K562 (cell line): ENCODE results near the gene IGFALS. TPM values are rescaled to one million over a fixed set of nuclear protein-coding genes. Genes with fewer than 3 reads are reported as not detected.
A peak's percentile ranks its signal among the peaks of the same experiment; 100 is the strongest.

Source experiments
- ATF4 ChIP-seq: fragments of 450-650 bp; formaldehyde crosslinking; IDR thresholded peaks from 2 replicates; pipeline ENCODE4 v1.4.0; 2022; ENCODE audit warnings: mild to moderate bottlenecking, moderate library complexity
- DNMT1 ChIP-seq: fragments of 450-650 bp; IDR thresholded peaks from 2 replicates; pipeline ENCODE4 v1.6.1; 2016; ENCODE audit warnings: antibody characterized with exemption, mild to moderate bottlenecking
- ELF1 ChIP-seq: fragments of 200-800 bp; sonication (Bioruptor generic); IDR thresholded peaks from 2 replicates; pipeline ENCODE4 v1.6.1; 2016; ENCODE audit warnings: missing genetic modification characterization, missing compliant biosample characterization
- FOXK1 ChIP-seq: sonication (generic); formaldehyde crosslinking; IDR thresholded peaks from 2 replicates; pipeline ENCODE4 v1.8.0; 2022; ENCODE audit warnings: missing genetic modification reagents, mild to moderate bottlenecking, borderline replicate concordance
- GABPB2 ChIP-seq: fragments of 250-450 bp; sonication (Bioruptor Pico); conservative IDR thresholded peaks from 2 replicates; pipeline ENCODE4 v1.5.1; 2021; ENCODE audit warnings: mild to moderate bottlenecking
- HLTF ChIP-seq: fragments of 450-650 bp; IDR thresholded peaks from 2 replicates; pipeline ENCODE4 v1.6.1; 2016
- HOMEZ ChIP-seq: fragments of 250-450 bp; sonication (Bioruptor Pico); IDR thresholded peaks from 2 replicates; pipeline ENCODE4 v1.4.0; 2020; ENCODE audit warnings: mild to moderate bottlenecking, moderate library complexity
- JUN ChIP-seq, 2 experiments: sonication (generic) in 1 of 2; formaldehyde crosslinking in 1 of 2; IDR thresholded peaks; 2 replicates each; pipeline versions ENCODE4 v1.6.1 to v1.8.0; 2012 to 2022; ENCODE audit warnings: borderline replicate concordance in 2 of 2, mild to moderate bottlenecking in 2 of 2, improper control_type of control experiment in 1 of 2, low read depth in 1 of 2, low read length in 1 of 2, missing genetic modification reagents in 1 of 2
- JUNB ChIP-seq: fragments of 450-650 bp; formaldehyde crosslinking; conservative IDR thresholded peaks from 2 replicates; pipeline ENCODE4 v1.4.0; 2020; ENCODE audit warnings: mild to moderate bottlenecking
- L3MBTL2 ChIP-seq: fragments of 450-650 bp; IDR thresholded peaks from 2 replicates; pipeline ENCODE4 v1.6.1; 2016; ENCODE audit warnings: mild to moderate bottlenecking, moderate library complexity
- LARP7 ChIP-seq: fragments of 450-650 bp; IDR thresholded peaks from 2 replicates; pipeline ENCODE4 v1.6.1; 2016
- MECOM ChIP-seq: fragments of 250-450 bp; sonication (Bioruptor Pico); IDR thresholded peaks from 2 replicates; pipeline ENCODE4 v1.8.0; 2022; ENCODE audit warnings: inconsistent platforms
- NCOA4 ChIP-seq: fragments of 450-650 bp; IDR thresholded peaks from 2 replicates; pipeline ENCODE4 v1.6.1; 2018; ENCODE audit warnings: mild to moderate bottlenecking; ENCODE audit not compliant: partially characterized antibody
- RBM25 ChIP-seq: fragments of 200-400 bp; formaldehyde crosslinking; IDR thresholded peaks from 2 replicates; pipeline ENCODE4 v1.6.1; 2018; ENCODE audit warnings: low read length, low read depth, moderate library complexity; ENCODE audit not compliant: severe bottlenecking
- RFX5 ChIP-seq: IDR thresholded peaks from 2 replicates; pipeline ENCODE4 v1.6.1; 2011; ENCODE audit warnings: low read depth, mild to moderate bottlenecking, improper control_type of control experiment, low read length
- RHOXF2B ChIP-seq: fragments of 250-450 bp; sonication (Bioruptor Pico); conservative IDR thresholded peaks from 2 replicates; pipeline ENCODE4 v1.5.1; 2021
- RUNX1 ChIP-seq: sonication (generic); IDR thresholded peaks from 2 replicates; pipeline ENCODE4 v1.6.1; 2016; ENCODE audit warnings: antibody characterized with exemption, low read depth
- SIRT6 ChIP-seq: IDR thresholded peaks from one replicate; pipeline ENCODE4 v1.6.1; 2012; ENCODE audit warnings: low read depth, mild to moderate bottlenecking, control low read depth, inconsistent platforms, low read length, moderate library complexity
- TBL1XR1 ChIP-seq, 2 experiments: IDR thresholded peaks; 2 replicates each; pipeline ENCODE4 v1.6.1; 2012; ENCODE audit warnings: improper control_type of control experiment in 2 of 2, low read length in 2 of 2, mild to moderate bottlenecking in 1 of 2
- TCF15 ChIP-seq: fragments of 250-450 bp; sonication (Bioruptor Pico); IDR thresholded peaks from 2 replicates; pipeline ENCODE4 v1.8.0; 2022; ENCODE audit warnings: moderate library complexity, mild to moderate bottlenecking, inconsistent platforms
- ZBTB33 ChIP-seq: sonication (generic); formaldehyde crosslinking; IDR thresholded peaks from 2 replicates; pipeline ENCODE4 v1.8.1; 2023; ENCODE audit warnings: mild to moderate bottlenecking, missing genetic modification reagents
- ZFPM2 ChIP-seq: fragments of 250-450 bp; sonication (Bioruptor Pico); IDR thresholded peaks from 2 replicates; pipeline ENCODE4 v1.5.1; 2022; ENCODE audit warnings: mild to moderate bottlenecking
- ZNF12 ChIP-seq: sonication (generic); formaldehyde crosslinking; IDR thresholded peaks from 2 replicates; pipeline ENCODE4 v1.4.0; 2020; ENCODE audit warnings: mild to moderate bottlenecking, missing genetic modification reagents
- ZNF143 ChIP-seq: sonication (generic); formaldehyde crosslinking; IDR thresholded peaks from 2 replicates; pipeline ENCODE4 v1.9.0; 2022; ENCODE audit warnings: mild to moderate bottlenecking, missing genetic modification reagents
- ZNF699 ChIP-seq: fragments of 250-450 bp; sonication (Bioruptor Pico); IDR thresholded peaks from 2 replicates; pipeline ENCODE4 v1.8.0; 2021; ENCODE audit warnings: mild to moderate bottlenecking, moderate library complexity; ENCODE audit not compliant: insufficient replicate concordance
- polyA plus RNA-seq, 8 experiments: library from polyadenylated mRNA; depleted of rRNA in 4 of 8; stranded (reverse) in 5 of 8; unstranded in 3 of 8; fragments of >200 nt; fragmentation: Nextera tagmentation in 2 of 8; fragmentation: Illumina TruSeq in 1 of 8; extraction: Ambion mirVana in 2 of 8; extraction: Trizol in 1 of 8; gene quantifications; 2 replicates each; pipeline versions ENCODE4 v1.2.1 to v1.2.3, GENCODE V29; 2011 to 2014; ENCODE audit warnings: inconsistent platforms in 1 of 8, missing spikeins in 1 of 8
- total RNA-seq, 7 experiments: library from RNA; depleted of rRNA in 6 of 7; stranded (reverse); fragments of >200 nt in 6 of 7; fragmentation: Illumina TruSeq in 2 of 7; extraction: Trizol in 2 of 7; gene quantifications; 2 replicates each; pipeline versions ENCODE4 v1.2.1 to v1.2.3, GENCODE V29; 2011 to 2021; ENCODE audit warnings: low replicate concordance in 1 of 7

Gene IGFALS
- total and polyA plus RNA-seq, 9 of the 15 experiments (the other 6 are each of a cell fraction or from before 2014, with no cell fraction given): not detected

GRCh38 chr16:1782408-1783264 lies 10.9 kb downstream of the IGFALS start, which contains the start of the genes NUBP2 and SPSB3 (continued):
- TF ChIP-seq ZBTB33 (CRISPR knock-in tag): no peak
- TF ChIP-seq L3MBTL2: no peak; the same call in none of the 2 replicates
- TF ChIP-seq HOMEZ: no peak
- TF ChIP-seq GABPB2 (CRISPR knock-in tag): no peak
- TF ChIP-seq ZFPM2 (CRISPR knock-in tag): no peak
- no peak for TF ChIP-seq ATF4 (CRISPR knock-in tag)
- no peak for TF ChIP-seq HLTF
- TF ChIP-seq ELF1: no peak
- TF ChIP-seq ZNF699 (CRISPR knock-in tag): no peak
- peak in 1 of 2 experiments; percentile 72; a peak in 1 of 4 replicates for TF ChIP-seq TBL1XR1 (IDR thresholded peaks at IDR 0.05; ENCODE audit: low read length in 2 of 2)
- no peak for TF ChIP-seq SIRT6
- no peak for TF ChIP-seq DNMT1
- no peak for TF ChIP-seq RFX5
- no peak for TF ChIP-seq JUNB (CRISPR knock-in tag)
- no peak for TF ChIP-seq FOXK1
- TF ChIP-seq LARP7: no peak
- TF ChIP-seq RBM25: peak; percentile 96
- no peak; the same call in 1 of the 2 replicates for TF ChIP-seq JUN (IDR thresholded peaks at IDR 0.05; ENCODE audit: borderline replicate concordance, low read depth, low read length)
- no peak for TF ChIP-seq JUN (CRISPR knock-in tag; IDR thresholded peaks at IDR 0.05; ENCODE audit: borderline replicate concordance)
- no peak for TF ChIP-seq RUNX1
- no peak for TF ChIP-seq ZNF12
- TF ChIP-seq ZNF143: no peak
- no peak for TF ChIP-seq NCOA4
- TF ChIP-seq TCF15: no peak
- no peak for TF ChIP-seq MECOM (CRISPR knock-in tag)
- TF ChIP-seq RHOXF2B: no peak
